Activated effector memory CD4-positive, alpha-beta T cell treated with Interleukin-2 at 50 U/mL for 16 hours (primary cell): ENCODE measurements around the gene AP3D1.
"Not testable (repeated sequence)": the region's sequence is repeated elsewhere in the genome, so short reads cannot be mapped to it uniquely, and the experiment has no call there.

Source experiments
- DNase-seq: peaks from one replicate; pipeline ENCODE4 v3.0.0-alpha.2; 2020

The AP3D1 gene

DNA sequence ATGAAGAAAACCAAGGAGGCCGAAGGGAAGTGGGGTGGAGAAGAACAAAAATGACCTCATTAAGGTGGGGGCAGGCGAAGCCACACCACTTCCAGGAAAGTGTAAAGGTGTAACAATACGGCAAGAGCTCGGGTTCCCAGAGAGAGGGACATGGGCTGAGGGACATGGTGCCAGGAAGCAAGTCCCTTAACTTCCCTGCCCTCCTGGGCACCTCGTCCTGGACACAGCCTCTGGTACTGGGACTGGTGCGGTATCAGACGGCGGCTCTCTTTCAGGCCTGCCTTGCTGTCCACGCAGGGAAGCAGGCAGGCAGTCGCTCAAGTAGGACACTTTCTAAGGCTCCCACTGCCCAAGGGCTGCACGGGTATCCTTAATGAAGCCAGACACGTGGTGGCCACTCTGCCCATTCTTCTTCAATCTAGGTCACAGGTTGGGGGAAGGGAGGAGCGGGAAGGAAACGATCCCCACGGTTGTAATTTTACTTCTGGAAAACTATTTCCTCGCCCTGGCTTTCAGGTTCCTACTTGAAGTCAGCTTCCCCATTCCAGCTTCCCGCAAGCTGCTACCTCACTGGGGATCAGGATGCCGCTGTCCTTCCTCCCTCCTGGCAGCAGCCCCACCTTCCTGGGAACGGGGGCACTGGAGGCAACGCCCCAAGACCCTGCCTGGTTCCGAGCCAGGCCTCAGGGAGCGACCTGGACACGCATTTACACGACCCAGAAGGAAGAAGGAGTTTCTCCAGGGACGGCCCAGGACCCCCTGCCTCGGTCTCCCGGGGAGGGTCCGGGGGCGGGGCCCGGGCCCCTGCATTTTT, 1.2 kb downstream of the AP3D1 start:
- no peak for DNase-seq

DNA sequence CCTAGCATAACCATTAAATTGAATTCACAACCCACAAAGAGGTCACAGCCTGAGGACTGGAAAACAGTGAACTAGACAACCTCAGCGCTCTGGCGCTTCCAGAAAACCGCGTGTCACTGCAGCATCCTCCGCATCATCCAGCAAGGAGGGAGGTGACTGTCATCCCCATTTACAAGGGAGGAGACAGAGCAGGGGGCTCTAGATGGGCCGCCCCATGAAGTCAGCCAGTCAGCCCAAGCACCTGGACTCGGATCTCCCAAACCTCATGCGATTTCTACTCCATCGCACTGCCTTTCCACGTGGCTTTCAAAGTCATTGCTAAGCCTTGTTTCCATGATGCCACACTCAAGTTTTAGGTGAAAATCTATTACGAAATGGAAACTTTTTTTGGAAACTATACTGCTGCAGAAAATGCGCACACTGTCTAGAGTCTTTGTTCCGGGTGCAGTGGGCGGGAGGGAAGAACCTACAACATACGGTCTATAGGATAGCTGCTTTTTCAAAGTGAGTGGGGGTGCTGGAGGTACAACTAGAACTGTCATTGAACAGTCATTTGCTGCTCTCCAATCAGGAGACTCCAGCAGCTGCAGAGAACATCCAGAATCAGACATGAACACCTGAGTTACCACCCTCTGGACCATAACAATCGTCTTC, 2.8 kb downstream of the AP3D1 start:
- no peak for DNase-seq

DNA sequence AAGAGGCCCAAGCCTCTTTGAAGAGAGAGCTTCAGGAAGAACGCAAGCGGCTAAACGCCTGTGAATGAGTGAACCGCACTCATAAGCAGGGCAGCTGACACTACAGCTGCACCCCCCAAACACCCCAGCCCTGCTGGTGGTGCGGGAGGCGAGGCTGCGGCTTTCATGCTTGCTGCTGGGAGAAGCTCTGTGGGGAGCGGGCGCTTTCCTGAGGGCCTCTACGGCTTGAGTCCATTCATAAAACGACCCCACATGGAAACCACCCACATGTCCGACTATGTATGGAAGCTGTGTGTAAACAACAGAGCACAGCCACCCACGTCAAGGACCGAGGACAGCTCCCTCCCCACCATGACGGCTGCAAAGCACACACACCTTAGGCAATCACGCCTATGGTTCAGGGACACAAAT, 5.5 kb downstream of the AP3D1 start:
- DNase-seq = no peak

DNA sequence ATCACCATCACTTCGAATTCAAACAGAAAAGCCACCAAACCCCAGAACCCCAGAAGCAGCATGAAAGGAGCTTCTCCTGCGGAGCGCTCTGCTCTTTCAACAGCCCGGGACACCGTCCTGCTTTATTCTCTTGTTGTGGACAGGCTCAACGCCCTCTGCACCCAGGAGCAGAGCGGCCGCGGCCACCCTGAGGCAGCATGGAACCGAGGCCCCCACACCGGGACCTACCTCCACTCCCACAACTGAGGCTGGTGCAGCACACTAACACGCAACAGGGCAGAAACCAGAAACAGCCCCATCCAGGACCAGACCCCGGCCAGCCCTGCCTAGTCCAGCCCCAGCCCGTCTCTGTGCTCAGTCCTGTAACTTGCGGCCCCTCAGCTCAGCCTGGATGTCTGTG, 7.2 kb downstream of the AP3D1 start:
- DNase-seq = no peak

DNA sequence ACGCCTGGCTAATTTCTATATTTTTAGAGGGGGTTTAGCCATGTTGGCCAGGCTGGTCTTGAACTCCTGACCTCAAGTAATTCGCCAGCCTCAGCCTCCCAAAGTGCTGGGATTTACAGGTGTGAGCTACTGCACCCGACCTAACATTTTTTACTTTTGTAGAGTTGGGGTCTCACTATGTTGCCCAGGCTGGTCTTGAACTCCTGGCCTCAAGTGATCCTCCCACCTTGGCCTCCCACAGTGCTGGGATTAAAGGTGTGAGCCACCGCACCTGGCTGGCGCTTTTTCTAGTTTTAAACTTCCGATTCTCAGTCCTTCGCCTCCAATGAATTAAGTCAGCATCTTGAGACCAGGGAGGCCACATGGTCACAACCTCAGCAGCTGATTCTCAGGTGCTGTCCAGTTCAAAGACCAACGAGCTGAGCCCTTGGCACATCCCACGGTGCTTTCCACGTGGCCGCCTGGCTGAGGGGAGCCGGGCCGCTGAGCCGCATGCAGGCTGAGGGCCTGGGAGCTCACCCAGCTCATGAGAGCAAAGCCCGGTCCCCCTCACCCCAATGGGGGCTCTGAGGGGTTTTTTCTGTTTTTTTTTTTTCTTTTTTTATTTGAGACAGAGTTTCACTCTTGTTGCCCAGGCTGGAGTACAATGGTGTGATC, 9.1 kb downstream of the AP3D1 start:
- DNase-seq = no peak

DNA sequence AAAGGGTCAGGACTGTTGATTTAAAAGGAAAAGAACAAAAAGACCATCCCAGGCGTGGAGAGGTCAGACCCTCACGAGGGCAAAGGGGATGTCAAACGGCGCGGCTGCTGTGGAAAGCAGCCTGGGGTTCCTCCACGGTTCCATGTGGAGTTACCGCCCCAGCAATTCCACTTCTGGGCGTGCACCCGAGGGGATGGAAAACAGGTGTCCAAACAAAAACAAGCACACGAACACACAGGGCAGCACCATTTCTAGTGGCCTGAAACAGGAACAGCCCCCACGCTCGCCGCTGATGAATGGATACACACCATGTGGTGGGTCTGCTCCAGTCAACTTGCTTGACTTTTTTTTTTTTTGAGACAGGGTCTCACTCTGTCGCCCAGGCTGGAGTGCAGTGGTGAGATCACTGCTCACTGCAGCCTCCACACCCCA, 11.2 kb downstream of the AP3D1 start:
- DNase-seq = no peak

DNA sequence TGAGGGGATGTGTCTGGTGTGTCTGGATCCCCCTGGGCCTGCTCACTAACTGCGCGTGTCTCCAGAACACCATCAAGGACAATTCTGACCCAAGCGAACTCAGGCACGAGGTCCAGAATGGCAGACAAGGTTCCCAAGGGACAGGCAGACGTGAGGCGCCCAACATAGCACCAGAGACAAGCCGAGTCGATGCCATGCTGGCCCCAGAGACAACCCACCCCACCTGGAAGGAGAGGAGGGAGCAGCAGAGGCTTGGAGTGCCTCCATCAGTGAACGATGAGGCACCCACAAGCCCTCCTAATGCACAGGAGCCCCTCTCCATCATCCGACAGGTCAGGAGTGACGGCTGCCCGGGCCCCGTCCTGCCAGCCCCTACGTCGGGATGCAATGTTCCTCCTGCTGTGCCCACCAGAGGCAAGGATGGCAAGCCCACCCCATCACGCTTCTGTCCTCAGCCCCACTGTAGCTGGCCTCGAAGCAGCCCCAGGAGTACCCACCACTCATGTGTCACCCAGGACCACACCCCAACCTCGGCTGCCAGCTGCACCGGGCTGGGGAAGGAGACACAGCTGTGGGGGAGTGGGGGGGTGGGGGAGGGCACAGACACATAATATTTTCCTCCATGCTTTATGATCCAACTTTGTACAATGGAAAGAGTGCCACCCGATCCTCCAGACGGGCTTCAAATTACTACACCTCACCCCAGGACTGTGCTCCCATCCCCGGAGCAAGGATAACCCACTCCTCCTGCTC, 11.8 kb downstream of the AP3D1 start:
- no peak for DNase-seq

DNA sequence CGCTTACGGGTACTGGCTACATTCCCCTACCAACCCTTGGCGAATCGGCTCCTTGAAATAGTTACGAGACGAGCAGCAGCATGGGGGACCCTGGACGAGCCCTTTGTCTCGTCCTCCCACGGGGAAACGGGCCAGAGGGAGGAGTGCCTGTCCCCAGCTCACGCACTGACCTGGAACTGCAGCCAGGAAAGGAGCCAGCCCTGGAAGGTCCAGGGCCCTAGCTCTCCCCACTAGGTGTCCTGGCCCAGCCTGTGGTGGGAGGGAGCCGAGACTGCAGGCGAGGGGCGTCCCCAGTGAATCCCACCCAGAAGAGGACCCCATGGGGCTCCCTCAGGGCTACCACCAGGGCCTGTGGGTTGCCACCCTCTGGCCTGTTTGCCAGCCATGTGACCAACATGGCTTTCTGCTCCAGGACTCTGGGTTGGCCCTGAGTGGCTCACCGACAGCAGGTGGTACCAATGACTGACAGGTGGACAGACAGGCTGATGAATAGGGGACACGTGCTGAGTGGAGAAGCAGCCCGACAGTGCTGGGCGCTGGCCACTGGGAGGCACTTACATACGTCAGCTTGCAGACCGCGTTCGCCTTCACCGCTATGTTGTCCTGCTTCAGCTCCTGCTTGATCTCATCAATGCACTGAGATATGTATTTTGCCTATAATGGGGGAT, 13.2 kb downstream of the AP3D1 start:
- DNase-seq = no peak

DNA sequence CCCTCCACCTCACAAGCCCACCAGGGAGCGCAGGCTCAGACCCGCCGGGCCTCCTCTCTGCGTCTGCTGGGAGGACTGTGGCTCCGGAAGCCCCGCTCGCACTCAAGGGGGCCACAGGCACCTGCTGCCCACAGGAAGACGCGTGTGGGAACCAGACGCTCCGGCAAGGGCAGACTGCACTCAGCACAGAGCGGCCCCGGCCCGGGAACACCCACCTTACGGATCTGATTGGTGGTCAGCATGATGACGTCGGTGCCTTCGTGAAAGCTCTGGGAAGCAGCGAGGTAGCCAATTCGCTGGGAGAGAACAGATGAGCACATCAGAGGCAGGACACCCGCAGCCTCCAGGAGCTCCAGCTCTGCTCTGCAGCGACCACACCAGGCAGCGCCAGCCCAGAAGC, 14.6 kb downstream of the AP3D1 start:
- no peak for DNase-seq

DNA sequence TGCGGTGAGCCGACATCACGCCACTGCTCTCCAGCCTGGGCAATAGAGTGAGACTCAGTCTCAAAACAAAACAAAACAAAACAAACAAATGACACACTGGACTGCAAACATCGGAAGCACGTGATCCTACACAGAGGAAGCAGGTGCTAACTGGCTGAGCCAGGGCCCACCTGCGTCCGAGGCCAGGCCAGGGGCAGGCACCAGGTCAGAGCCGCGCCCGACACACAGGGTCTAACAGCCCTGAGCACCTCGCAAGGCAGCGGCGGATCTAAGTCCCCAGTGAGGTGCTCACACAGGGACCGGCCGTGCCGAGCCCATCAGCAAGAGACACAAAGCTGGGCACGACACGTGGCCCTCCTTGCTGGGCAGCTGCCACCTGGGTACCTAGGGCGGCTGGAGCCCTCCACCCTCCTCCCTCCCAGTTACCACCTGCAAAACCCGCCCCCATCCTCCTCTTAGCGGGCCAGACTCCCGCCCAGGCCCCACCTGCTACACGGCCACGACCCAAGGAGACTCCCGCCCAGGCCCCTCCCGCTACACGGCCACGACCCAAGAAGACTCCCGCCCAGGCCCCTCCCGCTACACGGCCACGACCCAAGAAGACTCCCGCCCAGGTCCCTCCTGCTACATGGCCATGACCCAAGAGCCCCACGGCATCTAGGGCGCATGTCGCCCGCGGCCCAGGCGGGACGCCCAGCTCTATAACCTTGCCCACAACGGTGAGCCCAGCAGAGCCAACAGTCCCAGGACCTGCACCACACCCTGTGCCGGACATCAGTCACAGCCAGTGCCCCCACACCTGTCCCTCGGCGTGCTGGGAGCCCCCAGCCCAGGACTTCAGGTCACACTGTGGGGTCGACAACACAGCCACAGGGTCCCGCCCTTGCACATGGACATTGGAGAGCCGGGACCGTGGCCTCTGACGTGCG, 15.6 kb downstream of the AP3D1 start:
- DNase-seq = no peak

DNA sequence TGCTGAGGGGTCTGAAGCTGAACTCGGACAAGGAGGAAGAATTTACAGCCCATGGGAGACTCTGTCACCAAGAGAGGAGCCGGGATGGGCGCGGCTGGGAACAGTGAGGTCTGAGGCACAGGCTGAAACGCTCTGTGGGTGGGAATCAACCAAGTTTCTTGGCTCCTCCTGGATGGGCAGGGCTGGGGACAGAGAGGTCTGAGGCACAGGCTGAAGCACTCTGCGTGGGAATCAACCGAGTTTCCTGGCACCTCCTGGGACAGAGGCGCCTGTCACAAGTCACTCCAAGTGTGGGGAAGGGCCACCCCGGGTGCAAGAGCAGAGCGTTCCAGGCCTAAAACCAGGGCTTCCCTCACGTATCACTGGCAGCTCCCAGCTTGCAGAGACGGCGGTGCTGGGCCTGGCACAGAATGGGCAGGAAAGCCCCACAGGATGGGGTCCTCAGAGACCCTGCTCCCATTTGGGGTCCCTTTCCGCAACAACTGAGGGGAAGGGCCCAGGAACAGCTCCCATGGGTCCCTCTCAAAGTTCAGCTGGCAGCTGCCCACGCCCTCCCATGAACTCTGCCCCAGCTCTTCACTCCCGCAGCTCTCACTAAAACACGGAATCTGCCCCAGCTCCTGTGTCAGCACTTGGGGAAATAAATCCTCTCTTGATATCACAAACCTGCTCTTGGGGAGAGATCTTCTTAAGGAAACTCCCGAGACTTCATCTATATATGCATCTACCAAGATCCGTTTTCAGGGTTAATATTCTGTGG, 18.5 kb downstream of the AP3D1 start:
- DNase-seq = no peak

DNA sequence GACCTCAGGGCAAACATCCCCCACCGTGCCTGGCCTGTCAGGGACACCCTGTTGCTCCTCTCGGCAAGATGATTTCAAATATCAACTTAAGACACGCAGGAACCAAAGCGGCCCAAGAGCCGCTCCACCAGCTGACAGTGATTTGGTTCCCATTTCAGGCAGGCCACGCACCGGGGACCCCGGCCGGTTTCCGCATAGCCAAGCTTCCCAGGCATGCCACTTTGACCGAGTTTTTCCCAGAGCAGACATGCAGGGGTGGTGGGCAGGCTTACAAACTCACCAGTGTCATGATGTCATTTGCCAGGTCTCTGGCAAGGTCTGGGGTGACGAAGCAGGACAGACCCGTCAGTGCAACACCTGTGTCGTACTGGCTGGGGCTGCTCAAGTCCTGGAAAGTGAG, 19.2 kb downstream of the AP3D1 start:
- no peak for DNase-seq

DNA sequence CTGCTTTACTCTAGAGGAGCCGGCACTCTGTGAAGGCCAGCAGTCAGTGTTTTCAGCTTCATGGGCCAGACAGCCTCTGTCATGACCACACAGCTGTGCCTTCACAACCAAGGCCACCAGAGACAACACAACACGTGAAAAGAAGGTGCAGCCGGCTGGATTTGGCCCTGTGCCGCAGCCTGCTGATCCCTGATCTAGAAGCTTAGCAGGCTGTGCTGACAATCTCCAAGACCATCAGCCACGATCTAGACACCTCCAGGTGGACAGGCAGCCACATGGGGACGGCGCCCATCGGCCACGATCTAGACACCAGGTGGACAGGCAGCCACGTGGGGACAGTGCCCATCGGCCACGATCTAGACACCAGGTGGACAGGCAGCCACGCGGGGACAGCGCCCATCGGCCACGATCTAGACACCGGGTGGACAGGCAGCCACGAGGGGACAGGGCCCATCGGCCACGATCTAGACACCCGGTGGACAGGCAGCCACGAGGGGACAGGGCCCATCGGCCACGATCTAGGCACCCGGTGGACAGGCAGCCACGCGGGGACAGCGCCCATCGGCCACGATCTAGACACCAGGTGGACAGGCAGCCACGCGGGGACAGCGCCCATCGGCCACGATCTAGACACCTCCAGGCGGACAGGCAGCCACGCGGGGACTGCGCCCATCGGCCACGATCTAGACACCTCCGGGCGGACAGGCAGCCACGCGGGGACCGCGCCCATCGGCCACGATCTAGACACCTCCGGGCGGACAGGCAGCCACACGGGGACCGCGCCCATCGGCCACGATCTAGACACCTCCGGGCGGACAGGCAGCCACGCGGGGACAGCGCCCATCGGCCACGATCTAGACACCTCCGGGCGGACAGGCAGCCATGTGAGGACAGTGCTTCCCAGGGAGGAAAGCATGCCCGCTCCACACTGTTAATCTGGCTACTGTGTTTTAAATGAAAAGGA, 20.1 kb downstream of the AP3D1 start:
- DNase-seq = not testable (repeated sequence)

DNA sequence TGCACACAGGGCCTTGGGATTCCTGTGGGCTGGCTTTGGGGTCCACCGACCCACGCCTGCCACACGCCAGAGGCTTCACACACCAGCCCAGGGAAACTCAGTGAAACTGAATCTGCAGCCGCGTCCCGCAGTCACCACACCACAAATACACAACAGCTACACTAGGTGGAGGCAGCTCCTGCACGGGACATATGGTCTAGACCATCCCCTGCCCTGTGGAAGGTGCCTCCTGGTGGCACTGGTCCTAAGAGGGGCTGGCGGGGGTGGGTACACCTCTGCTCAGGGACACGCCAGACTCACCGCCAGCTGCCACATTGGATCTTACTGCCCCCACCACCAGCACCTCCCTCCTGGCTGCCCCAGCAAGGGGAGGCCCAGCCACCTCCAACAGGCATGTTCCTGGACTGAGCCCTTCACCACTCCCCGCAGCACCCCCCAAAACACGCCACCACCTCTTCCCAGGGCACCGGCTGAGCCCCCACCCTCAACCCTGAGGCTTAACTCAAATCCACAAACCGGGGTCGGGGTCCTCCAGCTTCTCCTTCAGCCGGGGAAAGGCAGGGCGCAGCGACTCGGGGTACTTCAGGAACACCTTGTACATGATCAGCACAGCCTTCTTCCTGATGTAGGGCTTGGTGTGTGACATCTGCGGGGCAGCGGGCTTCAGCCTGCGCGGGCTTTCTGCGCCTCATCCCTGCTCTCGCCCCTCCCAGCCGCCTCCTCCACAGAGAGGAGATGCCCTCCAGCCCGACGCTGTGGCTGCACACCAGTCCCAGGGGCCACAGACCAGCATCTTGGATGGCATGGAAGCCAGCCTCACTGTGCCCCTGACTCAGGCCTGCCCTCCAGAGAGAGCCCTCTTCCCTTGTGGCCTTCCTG, 21.2 kb downstream of the AP3D1 start:
- DNase-seq = no peak

DNA sequence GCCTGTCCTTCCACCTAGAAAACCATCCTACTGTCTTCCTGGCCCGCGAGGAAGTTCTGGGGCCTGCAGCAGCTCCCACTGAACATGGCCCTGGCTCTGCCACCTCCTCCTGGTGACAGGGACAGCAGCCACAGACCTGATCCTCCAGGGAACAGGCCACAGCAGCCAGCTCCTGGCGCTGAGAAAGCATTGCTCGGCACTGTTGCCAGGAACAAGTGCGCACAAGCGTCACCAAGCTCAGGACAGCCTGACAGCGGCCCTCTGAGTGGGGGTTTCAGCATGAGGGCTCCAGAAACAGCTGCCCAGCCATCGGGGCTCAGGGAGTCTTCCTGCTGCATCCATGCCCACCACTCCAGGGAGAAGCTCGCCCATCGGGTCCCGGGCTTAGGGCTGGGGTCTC, 21.9 kb downstream of the AP3D1 start:
- no peak for DNase-seq

DNA sequence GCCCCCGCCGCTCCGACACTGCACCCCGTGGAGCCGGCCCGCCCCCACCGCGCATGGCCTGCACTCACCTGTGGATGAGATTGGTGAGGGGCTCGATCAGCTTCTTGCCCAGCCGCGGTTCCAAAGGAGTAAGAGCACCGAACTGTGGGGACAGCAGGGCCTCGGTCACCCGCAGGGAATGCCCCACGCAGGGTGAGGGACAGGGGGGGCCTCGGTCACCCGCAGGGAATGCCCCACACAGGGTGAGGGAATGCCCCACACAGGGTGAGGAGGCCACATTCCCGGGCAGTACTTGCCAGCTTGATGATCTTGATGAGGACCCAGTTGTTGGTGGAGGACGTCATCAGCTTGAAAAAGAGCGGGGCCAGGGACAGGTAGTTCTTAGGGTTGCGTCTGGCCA, 22.3 kb downstream of the AP3D1 start:
- no peak for DNase-seq

DNA sequence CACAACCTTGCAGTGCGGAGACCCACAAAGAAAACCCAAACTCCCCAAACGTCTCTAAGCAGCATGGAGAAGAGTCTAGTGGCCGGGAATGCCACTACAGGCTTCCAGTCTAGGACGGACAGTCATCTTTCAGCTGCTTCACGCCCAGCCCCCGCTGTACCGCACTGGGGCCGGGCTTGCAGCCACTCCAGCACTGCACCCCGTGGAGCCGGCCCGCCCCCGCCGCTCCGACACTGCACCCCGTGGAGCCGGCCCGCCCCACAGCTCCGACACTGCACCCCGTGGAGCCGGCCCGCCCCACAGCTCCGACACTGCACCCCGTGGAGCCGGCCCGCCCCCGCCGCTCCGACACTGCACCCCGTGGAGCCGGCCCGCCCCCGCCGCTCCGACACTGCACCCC, 23.1 kb downstream of the AP3D1 start:
- DNase-seq = not testable (repeated sequence)

DNA sequence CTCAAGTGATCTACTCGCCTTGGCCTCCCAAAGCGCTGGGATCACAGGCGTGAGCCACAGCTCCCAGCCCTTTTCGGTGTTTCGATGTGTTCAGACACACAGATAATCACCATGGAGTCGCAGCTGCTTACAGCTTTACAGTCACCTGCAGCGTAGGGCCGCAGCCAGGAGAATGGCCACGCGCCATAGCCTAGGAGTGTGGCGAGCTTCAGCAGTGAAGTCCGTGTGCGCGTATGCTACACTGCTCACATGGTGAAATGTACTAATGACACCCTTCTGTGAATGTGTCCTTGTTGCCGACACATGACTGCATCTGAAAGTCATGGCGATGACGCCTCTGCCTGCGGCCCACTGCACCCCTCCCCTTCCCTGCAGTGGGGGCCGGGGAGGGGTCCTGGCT, 23.6 kb downstream of the AP3D1 start:
- no peak for DNase-seq
